PC-9 (cell line): Measurements from ENCODE around the gene BAIAP3.

Experiments
- EZH2 ChIP-seq: fragments of 200-600 bp; sonication (generic); IDR thresholded peaks from 2 replicates; pipeline ENCODE4 v1.8.0; 2017; ENCODE audit warnings: antibody characterized with exemption, low read depth
- TF ChIP-seq, protein P1 (sequence below): fragments of 200-600 bp; sonication (generic); conservative IDR thresholded peaks from 2 replicates; pipeline ENCODE4 v1.6.1; 2017; ENCODE audit warnings: mixed run types, antibody characterized with exemption, mild to moderate bottlenecking, moderate library complexity

DNA sequence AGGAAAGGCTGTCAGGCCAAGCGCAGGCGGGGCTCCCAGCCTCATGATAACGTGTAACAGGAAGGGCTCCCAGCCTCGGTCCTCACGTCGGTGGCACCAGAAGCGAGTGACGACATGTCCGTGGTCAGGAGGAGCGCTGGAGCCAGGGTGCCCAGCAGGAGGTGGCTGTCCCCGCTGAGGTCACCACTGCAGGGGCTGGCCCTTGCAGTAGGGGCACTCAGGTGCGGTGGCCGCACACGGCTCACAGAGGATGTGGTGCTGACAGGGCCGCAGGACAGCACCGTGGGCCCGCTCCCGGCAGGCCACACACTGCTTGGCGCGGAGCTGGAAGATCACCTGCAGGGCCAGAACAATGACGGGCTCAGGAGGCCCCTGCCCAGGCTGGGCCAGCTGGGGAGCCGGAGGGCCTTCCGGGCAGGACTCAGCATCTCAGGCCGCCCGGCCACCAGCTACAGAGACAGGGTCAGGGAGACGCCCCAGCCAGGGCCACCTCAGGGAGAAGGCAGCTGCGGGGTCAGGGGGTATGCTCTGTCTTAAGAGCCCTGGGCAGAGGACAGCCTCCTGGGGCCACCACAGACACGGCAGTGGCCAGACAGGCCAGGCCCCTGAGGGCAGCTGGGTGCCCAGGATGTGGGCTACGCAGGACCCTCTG is 32.7 kb downstream of the BAIAP3 start:
- TF ChIP-seq, protein P1, sequence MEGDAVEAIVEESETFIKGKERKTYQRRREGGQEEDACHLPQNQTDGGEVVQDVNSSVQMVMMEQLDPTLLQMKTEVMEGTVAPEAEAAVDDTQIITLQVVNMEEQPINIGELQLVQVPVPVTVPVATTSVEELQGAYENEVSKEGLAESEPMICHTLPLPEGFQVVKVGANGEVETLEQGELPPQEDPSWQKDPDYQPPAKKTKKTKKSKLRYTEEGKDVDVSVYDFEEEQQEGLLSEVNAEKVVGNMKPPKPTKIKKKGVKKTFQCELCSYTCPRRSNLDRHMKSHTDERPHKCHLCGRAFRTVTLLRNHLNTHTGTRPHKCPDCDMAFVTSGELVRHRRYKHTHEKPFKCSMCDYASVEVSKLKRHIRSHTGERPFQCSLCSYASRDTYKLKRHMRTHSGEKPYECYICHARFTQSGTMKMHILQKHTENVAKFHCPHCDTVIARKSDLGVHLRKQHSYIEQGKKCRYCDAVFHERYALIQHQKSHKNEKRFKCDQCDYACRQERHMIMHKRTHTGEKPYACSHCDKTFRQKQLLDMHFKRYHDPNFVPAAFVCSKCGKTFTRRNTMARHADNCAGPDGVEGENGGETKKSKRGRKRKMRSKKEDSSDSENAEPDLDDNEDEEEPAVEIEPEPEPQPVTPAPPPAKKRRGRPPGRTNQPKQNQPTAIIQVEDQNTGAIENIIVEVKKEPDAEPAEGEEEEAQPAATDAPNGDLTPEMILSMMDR, result no peak
- no peak for TF ChIP-seq EZH2
